Activated T-cell treated with anti-CD3 and anti-CD28 coated beads, Interleukin-2, amount 50 U/mL, for 24 hours (primary cell): ENCODE measurements around the gene STK33.

ENCODE experiments used
- DNase-seq: peaks from one replicate; pipeline ENCODE4 v3.0.0-alpha.2; 2020
- H3K27ac Mint-ChIP-seq: 2 replicates; pipeline ENCODE4 v1.8.0; 2020; ENCODE audit warnings: mild to moderate bottlenecking, mixed read lengths
- H3K27me3 Mint-ChIP-seq: 2 replicates; pipeline ENCODE4 v1.8.0; 2020; ENCODE audit warnings: mixed read lengths
- H3K36me3 Mint-ChIP-seq: 2 replicates; pipeline ENCODE4 v1.8.0; 2020; ENCODE audit warnings: low read depth, mixed read lengths
- H3K4me1 Mint-ChIP-seq: 2 replicates; pipeline ENCODE4 v1.8.0; 2020; ENCODE audit warnings: low read depth, mixed read lengths
- H3K4me3 Mint-ChIP-seq: 2 replicates; pipeline ENCODE4 v1.8.0; 2020; ENCODE audit warnings: mild to moderate bottlenecking, moderate library complexity, mixed read lengths
- H3K9me3 Mint-ChIP-seq: 2 replicates; pipeline ENCODE4 v1.8.0; 2020; ENCODE audit warnings: mixed read lengths

Gene STK33

DNA sequence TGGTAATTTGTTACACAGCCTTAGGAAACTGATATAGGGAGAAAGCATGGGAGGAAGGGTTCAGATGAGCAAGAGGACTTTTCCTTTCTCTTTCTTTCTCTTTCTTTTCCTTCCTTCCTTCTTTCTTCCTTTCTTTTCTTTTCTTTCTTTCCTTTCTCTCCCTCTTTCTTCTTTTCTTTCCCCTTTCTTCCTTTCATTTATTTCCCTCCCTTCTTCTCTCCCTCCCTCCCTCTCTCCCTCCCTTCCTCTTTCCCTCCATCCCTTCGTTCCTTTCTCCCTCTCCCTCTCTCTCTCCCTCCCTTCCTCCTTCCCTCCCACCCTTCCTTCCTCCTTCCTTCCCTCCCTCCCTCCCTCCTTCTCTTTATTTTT, 222.5 kb downstream of the STK33 start:
- Mint-ChIP-seq H3K27me3 (peaks cover 10% of the 10 kb centered on the region), H3K27ac (no peak overlapping the region), H3K4me1 (no peaks in the 10 kb centered on the region), H3K9me3 (no peaks in the 10 kb centered on the region), H3K36me3 (no peaks in the 10 kb centered on the region), H3K4me3 (no peak overlapping the region)
- DNase-seq, result no peak

DNA sequence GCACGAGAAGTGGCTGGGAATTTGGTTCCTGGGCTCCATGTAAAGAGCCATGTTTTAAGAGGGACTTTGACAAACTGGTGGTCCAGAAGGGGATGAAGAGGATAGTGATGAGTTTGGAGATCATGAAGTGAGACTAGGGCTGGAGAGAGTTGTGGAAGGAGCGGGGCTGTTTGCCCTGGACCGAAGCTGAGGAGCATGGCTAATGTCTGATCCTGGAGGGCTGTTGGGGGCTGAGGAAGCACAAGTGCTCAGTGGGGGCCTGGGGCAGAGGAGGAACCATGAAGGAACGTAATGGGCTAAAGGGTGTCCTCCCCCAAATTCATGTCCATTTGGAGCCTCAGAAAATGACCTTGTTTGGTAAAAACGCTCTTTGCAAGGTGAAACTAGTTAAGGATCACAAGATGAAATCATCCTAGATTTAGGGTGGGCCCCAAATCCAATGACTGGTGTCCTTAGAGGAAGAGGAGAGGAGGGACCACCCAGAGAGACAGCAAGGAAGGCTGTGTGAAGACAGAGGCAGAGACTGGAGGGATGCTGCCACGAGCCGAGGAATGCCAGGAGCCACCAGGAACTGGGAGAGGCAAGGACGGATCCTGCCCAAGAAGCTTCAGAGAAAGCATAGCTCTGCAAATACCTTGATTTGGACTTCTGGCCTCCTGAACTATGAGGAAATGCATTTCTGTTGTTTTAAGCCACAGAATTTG, 223.1 kb downstream of the STK33 start:
- no peak overlapping the region for H3K4me3 Mint-ChIP-seq
- no peaks in the 10 kb centered on the region for H3K4me1 Mint-ChIP-seq
- peaks cover 6% of the 10 kb centered on the region for H3K27me3 Mint-ChIP-seq
- DNase-seq, result no peak
- H3K9me3 Mint-ChIP-seq, result no peaks in the 10 kb centered on the region
- no peaks in the 10 kb centered on the region for H3K36me3 Mint-ChIP-seq
- no peak overlapping the region for H3K27ac Mint-ChIP-seq

GRCh38 chr11:8369592-8370205, 224.3 kb downstream of the STK33 start:
- Mint-ChIP-seq H3K36me3 (no peaks in the 10 kb centered on the region), H3K4me1 (no peaks in the 10 kb centered on the region), H3K27ac (no peak overlapping the region)

GRCh38 chr11:8368772-8369171, 225.3 kb downstream of the STK33 start:
- Mint-ChIP-seq H3K4me3 (no peak overlapping the region), H3K27me3 (no peaks in the 10 kb centered on the region)

More at GRCh38 chr11:8369592-8370205, 224.3 kb downstream of the STK33 start:
- H3K27me3 Mint-ChIP-seq, result no peaks in the 10 kb centered on the region
- H3K4me3 Mint-ChIP-seq, result no peak overlapping the region
- no peaks in the 10 kb centered on the region for H3K9me3 Mint-ChIP-seq
- DNase-seq, result no peak

GRCh38 chr11:8368194-8368593, 225.8 kb downstream of the STK33 start:
- no peaks in the 10 kb centered on the region for H3K36me3 Mint-ChIP-seq
- H3K27me3 Mint-ChIP-seq, result no peaks in the 10 kb centered on the region
- DNase-seq, result no peak
- H3K9me3 Mint-ChIP-seq, result no peaks in the 10 kb centered on the region
- no peak overlapping the region for H3K27ac Mint-ChIP-seq
- no peak overlapping the region for H3K4me3 Mint-ChIP-seq
- H3K4me1 Mint-ChIP-seq, result no peaks in the 10 kb centered on the region

More at GRCh38 chr11:8368772-8369171, 225.3 kb downstream of the STK33 start:
- Mint-ChIP-seq H3K4me1 (no peaks in the 10 kb centered on the region), H3K27ac (no peak overlapping the region), H3K36me3 (no peaks in the 10 kb centered on the region), H3K9me3 (no peaks in the 10 kb centered on the region)
- DNase-seq, result no peak

DNA sequence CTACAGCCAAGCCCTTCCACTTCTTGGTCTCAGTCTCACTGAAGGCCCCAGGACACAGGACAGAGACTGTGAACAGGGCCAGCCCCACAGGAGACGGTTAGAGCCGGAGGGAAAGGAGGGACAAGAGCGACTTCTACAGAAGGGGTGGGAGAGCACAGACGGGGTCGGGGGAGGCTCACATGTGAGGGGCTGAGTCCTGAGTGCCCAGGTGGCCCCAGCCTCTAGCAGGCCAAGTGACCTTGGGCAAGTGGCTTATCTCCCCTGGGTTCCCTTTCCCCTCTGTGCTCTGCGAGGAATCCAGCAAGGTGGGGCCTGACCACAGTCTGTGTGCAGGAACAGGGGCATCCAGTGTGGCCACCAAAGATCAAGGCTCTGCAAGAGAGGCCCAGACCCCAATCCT, 227.7 kb downstream of the STK33 start:
- DNase-seq, result no peak
- H3K27me3 Mint-ChIP-seq, result no peaks in the 10 kb centered on the region
- no peak overlapping the region for H3K27ac Mint-ChIP-seq
- no peaks in the 10 kb centered on the region for H3K4me1 Mint-ChIP-seq
- H3K9me3 Mint-ChIP-seq, result no peaks in the 10 kb centered on the region
- H3K4me3 Mint-ChIP-seq, result no peak overlapping the region
- H3K36me3 Mint-ChIP-seq, result no peaks in the 10 kb centered on the region

DNA sequence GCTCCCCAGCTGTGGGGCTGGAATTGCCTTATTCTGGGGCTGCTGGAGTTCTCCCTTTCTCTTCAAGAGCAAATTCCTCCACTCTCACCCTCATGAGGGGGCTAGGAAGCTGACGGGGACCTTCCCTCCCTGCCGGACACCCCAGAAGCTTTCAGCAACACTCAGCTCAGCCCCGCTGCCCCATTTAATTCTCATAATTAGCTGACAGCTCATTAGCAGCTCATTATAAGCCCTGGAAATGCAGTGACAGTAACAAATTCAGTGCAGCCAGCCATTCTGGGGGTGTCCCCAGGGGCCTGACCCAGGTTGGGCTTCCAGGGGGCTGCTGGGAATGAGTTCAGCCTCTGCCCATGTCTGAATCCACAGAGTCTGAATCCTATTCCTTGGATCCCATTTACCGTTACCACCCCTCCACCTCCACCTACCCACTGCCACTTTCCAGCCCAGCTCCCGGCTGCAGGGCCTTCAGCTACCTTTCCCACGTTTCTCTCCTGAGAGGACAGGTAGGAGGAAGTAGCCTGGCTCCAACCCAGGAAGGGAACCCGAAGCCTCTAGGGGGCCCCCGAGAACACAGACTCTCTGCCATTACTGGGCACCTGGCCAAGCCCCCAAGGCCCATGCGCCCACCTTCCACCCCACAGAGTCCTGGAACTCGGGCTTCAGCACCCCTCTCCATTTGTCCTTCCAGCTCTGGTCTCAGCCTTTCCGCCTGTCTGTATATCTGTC, 228.6 kb downstream of the STK33 start:
- no peak overlapping the region for H3K4me3 Mint-ChIP-seq
- H3K4me1 Mint-ChIP-seq, result no peaks in the 10 kb centered on the region
- no peak overlapping the region for H3K27ac Mint-ChIP-seq
- no peak for DNase-seq
- no peaks in the 10 kb centered on the region for H3K9me3 Mint-ChIP-seq
- no peaks in the 10 kb centered on the region for H3K27me3 Mint-ChIP-seq
- H3K36me3 Mint-ChIP-seq, result no peaks in the 10 kb centered on the region

GRCh38 chr11:8363921-8364320, 230.1 kb downstream of the STK33 start:
- no peak overlapping the region for H3K4me3 Mint-ChIP-seq
- H3K9me3 Mint-ChIP-seq, result no peaks in the 10 kb centered on the region
- H3K4me1 Mint-ChIP-seq, result no peaks in the 10 kb centered on the region
- H3K27ac Mint-ChIP-seq, result no peak overlapping the region
- H3K36me3 Mint-ChIP-seq, result no peaks in the 10 kb centered on the region
- H3K27me3 Mint-ChIP-seq, result no peaks in the 10 kb centered on the region
- no peak for DNase-seq

DNA sequence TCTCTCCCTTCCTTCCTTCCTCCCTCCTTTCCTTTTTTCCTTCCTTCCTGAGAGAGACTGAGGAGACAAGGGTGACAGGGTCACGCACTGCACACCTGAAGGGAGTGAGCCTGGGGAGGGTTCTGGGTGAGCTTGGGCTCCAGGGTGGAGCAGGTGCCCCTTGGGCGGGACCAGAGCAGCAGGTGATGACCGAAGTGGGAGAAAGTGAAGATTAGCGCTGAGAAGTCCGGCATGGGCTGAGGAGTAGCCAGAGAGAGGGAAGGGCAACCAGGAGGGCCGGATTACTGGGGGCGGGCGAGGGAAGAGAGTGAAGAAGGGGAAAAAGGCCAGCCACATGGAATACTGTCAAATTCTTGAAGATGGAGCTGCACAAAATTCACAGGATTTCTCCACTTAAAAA, 231.1 kb downstream of the STK33 start:
- H3K9me3 Mint-ChIP-seq, result no peaks in the 10 kb centered on the region
- DNase-seq, result no peak
- no peaks in the 10 kb centered on the region for H3K36me3 Mint-ChIP-seq
- no peak overlapping the region for H3K27ac Mint-ChIP-seq
- H3K4me1 Mint-ChIP-seq, result no peaks in the 10 kb centered on the region
- no peaks in the 10 kb centered on the region for H3K27me3 Mint-ChIP-seq
- H3K4me3 Mint-ChIP-seq, result no peak overlapping the region

GRCh38 chr11:8362491-8362890, 231.5 kb downstream of the STK33 start:
- Mint-ChIP-seq H3K4me3 (no peak overlapping the region), H3K9me3 (no peaks in the 10 kb centered on the region), H3K4me1 (no peaks in the 10 kb centered on the region), H3K27ac (no peak overlapping the region), H3K36me3 (no peaks in the 10 kb centered on the region), H3K27me3 (no peaks in the 10 kb centered on the region)
- no peak for DNase-seq

DNA sequence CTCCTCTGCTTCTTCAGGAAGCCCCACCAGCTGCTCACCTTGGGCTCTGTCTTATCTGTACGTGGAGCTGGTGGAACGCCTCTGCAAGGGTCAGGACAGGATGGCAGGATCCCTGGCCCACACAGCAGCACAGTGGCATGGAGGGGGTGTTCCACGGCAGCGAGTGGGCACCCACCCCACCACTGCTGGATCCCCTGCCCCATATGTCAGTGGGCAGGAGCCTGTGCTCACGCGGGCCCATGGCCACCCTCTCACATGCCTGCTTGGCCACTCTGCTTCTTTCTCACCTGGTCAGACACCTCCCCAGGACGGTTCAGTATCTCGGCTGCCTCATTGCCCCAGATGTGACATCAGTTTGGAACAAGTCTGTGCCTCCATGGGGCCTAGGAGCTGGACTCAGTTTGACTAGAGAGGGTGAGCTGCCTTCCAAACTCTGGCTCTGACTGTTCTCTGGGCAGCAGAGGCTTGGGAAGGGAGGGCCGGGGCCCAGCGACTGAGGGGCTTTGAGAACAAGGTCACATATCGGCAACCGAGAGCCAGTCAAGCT, 232.3 kb downstream of the STK33 start:
- H3K4me3 Mint-ChIP-seq, result no peak overlapping the region
- no peak for DNase-seq
- H3K27ac Mint-ChIP-seq, result no peak overlapping the region
- no peaks in the 10 kb centered on the region for H3K4me1 Mint-ChIP-seq
- no peaks in the 10 kb centered on the region for H3K36me3 Mint-ChIP-seq
- H3K27me3 Mint-ChIP-seq, result no peaks in the 10 kb centered on the region
- H3K9me3 Mint-ChIP-seq, result no peaks in the 10 kb centered on the region

- H3K27me3 Mint-ChIP-seq, result no peaks in the 10 kb centered on the region
- no peak overlapping the region for H3K27ac Mint-ChIP-seq
- H3K9me3 Mint-ChIP-seq, result no peaks in the 10 kb centered on the region
- no peaks in the 10 kb centered on the region for H3K4me1 Mint-ChIP-seq
- H3K36me3 Mint-ChIP-seq, result no peaks in the 10 kb centered on the region
- no peak for DNase-seq
- H3K4me3 Mint-ChIP-seq, result no peak overlapping the region
Measured at GRCh38 chr11:8361206-8361605, 232.8 kb downstream of the STK33 start.

DNA sequence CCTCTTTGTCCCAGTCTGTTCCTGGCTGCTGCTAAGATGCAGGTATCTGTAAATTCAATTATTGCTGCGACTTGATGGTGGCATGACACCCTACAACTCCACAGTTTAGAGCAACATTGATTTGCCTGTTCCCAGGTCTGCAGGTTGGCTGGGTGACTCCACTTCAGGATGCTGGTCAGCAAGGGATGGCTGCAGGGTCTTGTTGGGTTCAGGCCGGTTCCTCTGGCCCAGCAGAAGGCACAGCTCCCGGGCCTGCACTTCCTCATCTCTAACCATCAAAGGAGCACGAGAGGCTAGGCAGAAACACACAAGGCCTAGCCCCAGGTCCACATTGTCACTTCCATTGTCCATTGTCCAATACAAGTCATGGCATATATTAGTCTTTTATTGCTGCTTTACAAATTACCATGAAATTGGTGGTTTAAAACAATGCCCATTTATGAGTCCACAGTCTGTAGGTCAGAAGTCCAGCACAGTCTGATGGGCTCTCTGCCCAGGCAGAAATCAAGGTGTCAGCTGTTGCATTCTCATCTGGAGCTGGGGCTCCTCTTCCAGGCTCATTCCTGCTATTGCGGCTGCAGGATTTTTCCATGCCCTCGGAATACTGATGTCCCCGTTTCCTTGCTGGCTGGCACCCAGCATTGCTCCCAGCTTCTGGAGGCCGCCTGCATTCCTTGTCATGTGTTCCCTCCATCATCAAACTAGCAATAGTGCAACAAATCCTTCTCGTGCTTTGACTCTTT, 233.8 kb downstream of the STK33 start:
- Mint-ChIP-seq H3K27ac (no peak overlapping the region), H3K4me1 (no peaks in the 10 kb centered on the region), H3K27me3 (peaks cover 8% of the 10 kb centered on the region), H3K36me3 (no peaks in the 10 kb centered on the region), H3K4me3 (no peak overlapping the region), H3K9me3 (no peaks in the 10 kb centered on the region)
- DNase-seq, result no peak

- no peak for DNase-seq
- Mint-ChIP-seq H3K27me3 (peaks cover 16% of the 10 kb centered on the region), H3K4me3 (no peak overlapping the region), H3K27ac (no peak overlapping the region), H3K9me3 (no peaks in the 10 kb centered on the region), H3K36me3 (no peaks in the 10 kb centered on the region), H3K4me1 (peaks cover under 1% of the 10 kb centered on the region)
Measured at GRCh38 chr11:8359521-8359920, 234.5 kb downstream of the STK33 start.
